ENCODE results near the gene KCNC1. TPM values are rescaled to one million over a fixed set of nuclear protein-coding genes. Genes with fewer than 3 reads are reported as not detected.

KCNC1 gene
- total and polyA plus RNA-seq, 2 of the 4 experiments (the other 2 are of a cell fraction): 0.03 TPM; not detected in 1

GRCh38 chr11:17796154-17796553, 61.6 kb downstream of the KCNC1 start:
- in situ Hi-C loops (cut with MboI; ENCODE audit: low sequenced_read_pairs): no loop called here
- H3K4me3 ChIP-seq (ENCODE audit: insufficient read depth, low read depth, low read length): no peak overlapping the region
- dilution Hi-C loops (cut with HindIII; ENCODE audit: low sequenced_read_pairs, unreplicated experiment): no loop called here
- H3K9ac ChIP-seq (ENCODE audit: low read depth, low read length): no peak overlapping the region
- WGBS, 2 experiments (ENCODE audit: extremely low coverage in 2 of 2, insufficient read length in 1 of 2): 100% methylated on average over 1 of the region's 2 CpGs; no CpG with 5 or more reads in 1 of the 2 experiments
- ChIA-PET POLR2A (ENCODE audit: unreplicated experiment) (no interaction called here), CTCF (no interaction called here)
- DNase-seq (no peak), ATAC-seq (ENCODE audit: low read depth) (no peak)
- H4K20me1 ChIP-seq (ENCODE audit: insufficient read depth, low read length): no peaks in the 10 kb centered on the region
- H3K4me1 ChIP-seq (ENCODE audit: control insufficient read depth, insufficient read depth, low read length): no peaks in the 10 kb centered on the region; the same call in 1 of the 2 replicates
- H2BK120ac ChIP-seq (ENCODE audit: low read depth, low read length): no peak overlapping the region
- H3K79me1 ChIP-seq (ENCODE audit: low read depth in 1 of 2, low read length in 2 of 2): no peaks in the 10 kb centered on the region
- H3K4ac ChIP-seq (ENCODE audit: low read depth, low read length): no peak overlapping the region
- H3K9me1 ChIP-seq (ENCODE audit: insufficient read depth, low read length): 0 out of 2 replicates have a peak, but pooled peaks cover 6% of the 10 kb centered on the region
- H3K27ac ChIP-seq (ENCODE audit: insufficient read depth, low read length): no peak overlapping the region
- H3K9me3 ChIP-seq (ENCODE audit: control insufficient read depth, insufficient read depth, low read length): no peaks in the 10 kb centered on the region
- H2AFZ ChIP-seq (replicated peaks; ENCODE audit: low read length, poor library complexity): no peak overlapping the region
- H3K4me2 ChIP-seq (ENCODE audit: low read depth, low read length): no peak overlapping the region
- intact Hi-C loops (cut with micrococcal nuclease): no loop called here
- H3K23ac ChIP-seq (ENCODE audit: low read depth, low read length): no peak overlapping the region
- no peak overlapping the region for H2BK5ac ChIP-seq (ENCODE audit: low read depth, low read length, poor library complexity, severe bottlenecking)
- H2BK20ac ChIP-seq (ENCODE audit: low read depth, low read length): no peak overlapping the region
- no TSS peak for BruUV-seq (replicated peaks)
- H3K36me3 ChIP-seq (ENCODE audit: control insufficient read depth, insufficient read depth, low read length): no peaks in the 10 kb centered on the region
- H2BK15ac ChIP-seq (ENCODE audit: low read depth, low read length): no peak overlapping the region
- H2AK9ac ChIP-seq (replicated peaks; ENCODE audit: low read depth, low read length, poor library complexity): no peak overlapping the region
- H3K14ac ChIP-seq (replicated peaks; ENCODE audit: low read depth, low read length): no peak overlapping the region
- TF ChIP-seq POLR2A (IDR thresholded peaks at IDR 0.05; ENCODE audit: low read depth, low read length) (no peak), USF2 (IDR thresholded peaks at IDR 0.05; ENCODE audit: low read depth, low read length) (no peak), CTCF (conservative IDR thresholded peaks at IDR 0.05; ENCODE audit: low read depth, low read length) (no peak), MAZ (IDR thresholded peaks at IDR 0.05; ENCODE audit: borderline replicate concordance, low read depth, low read length) (no peak), ELK1 (IDR thresholded peaks at IDR 0.05; ENCODE audit: borderline replicate concordance, low read depth, low read length) (no peak), NFE2L2 (IDR thresholded peaks at IDR 0.05; ENCODE audit: low read depth, low read length) (no peak), FOS (IDR thresholded peaks at IDR 0.05; ENCODE audit: low read depth, low read length) (no peak), MAFK (IDR thresholded peaks at IDR 0.05; ENCODE audit: low read depth, low read length) (no peak)
- no peak overlapping the region for H4K91ac ChIP-seq (ENCODE audit: insufficient read depth, low read depth, low read length)
- no peak overlapping the region for H2AK5ac ChIP-seq (ENCODE audit: low read depth, low read length)
- H3K18ac ChIP-seq (ENCODE audit: low read depth, low read length): no peak overlapping the region
- H4K8ac ChIP-seq (ENCODE audit: low read depth in 2 of 2, low read length in 2 of 2): no peak overlapping the region
- H4K5ac ChIP-seq (ENCODE audit: low read depth, low read length): no peak overlapping the region
- no peaks in the 10 kb centered on the region for H3K27me3 ChIP-seq (ENCODE audit: control insufficient read depth, insufficient read depth, low read length)
- H3K56ac ChIP-seq (ENCODE audit: extremely low read depth, insufficient read depth, low read length): no peak overlapping the region
